Activated naive CD8-positive, alpha-beta T cell treated with anti-CD3 and anti-CD28 coated beads, Interleukin-2, amount 50 U/mL, for 24 hours (primary cell): ENCODE data around the gene MCM10.
"Not testable (repeated sequence)": the region's sequence is repeated elsewhere in the genome, so short reads cannot be mapped to it uniquely, and the experiment has no call there.

Source experiments
- ATAC-seq: fragments of 150-1000 bp; cut with Tn5 transposase; one replicate; pipeline ENCODE4 v1.10.0; 2021
- DNase-seq: peaks from one replicate; pipeline ENCODE4 v3.0.0; 2021
- H3K27ac Mint-ChIP-seq: one replicate; pipeline ENCODE4 v1.8.0; 2021; ENCODE audit warnings: mild to moderate bottlenecking, mixed read lengths
- H3K27me3 Mint-ChIP-seq: one replicate; pipeline ENCODE4 v1.8.0; 2021; ENCODE audit warnings: mixed read lengths
- H3K36me3 Mint-ChIP-seq: one replicate; pipeline ENCODE4 v1.8.0; 2021; ENCODE audit warnings: low read depth, mixed read lengths
- H3K4me1 Mint-ChIP-seq: one replicate; pipeline ENCODE4 v1.8.0; 2021; ENCODE audit warnings: mixed read lengths
- H3K4me3 Mint-ChIP-seq: one replicate; pipeline ENCODE4 v1.8.0; 2021; ENCODE audit warnings: mild to moderate bottlenecking, moderate library complexity, mixed read lengths
- H3K9me3 Mint-ChIP-seq: one replicate; pipeline ENCODE4 v1.8.0; 2021; ENCODE audit warnings: mixed read lengths

The MCM10 gene

DNA sequence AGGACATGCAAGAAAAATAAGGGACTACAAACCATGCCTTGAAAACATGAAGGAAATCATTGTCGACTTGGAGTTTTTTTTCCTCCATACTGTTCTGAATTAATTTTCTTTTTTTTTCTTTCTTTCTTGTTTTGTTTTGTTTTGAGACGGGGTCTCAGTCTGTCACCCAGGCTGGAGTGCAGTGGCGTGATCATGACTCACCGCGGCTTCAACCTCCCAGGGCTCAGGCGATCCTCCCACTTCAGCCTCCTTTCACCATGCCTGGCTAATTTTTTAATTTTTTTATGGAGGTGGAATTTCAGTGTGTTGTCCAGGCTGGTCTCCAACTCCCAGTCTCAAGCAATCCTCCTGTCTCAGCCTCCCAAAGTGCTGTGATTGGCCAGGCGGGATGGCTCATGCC lies 61.2 kb downstream of the MCM10 start:
- Mint-ChIP-seq H3K27me3 (no peaks in the 10 kb centered on the region), H3K36me3 (no peaks in the 10 kb centered on the region), H3K4me1 (no peaks in the 10 kb centered on the region), H3K27ac (no peak overlapping the region), H3K4me3 (no peak overlapping the region), H3K9me3 (no peaks in the 10 kb centered on the region)
- DNase-seq (no peak), ATAC-seq (no peak)

DNA sequence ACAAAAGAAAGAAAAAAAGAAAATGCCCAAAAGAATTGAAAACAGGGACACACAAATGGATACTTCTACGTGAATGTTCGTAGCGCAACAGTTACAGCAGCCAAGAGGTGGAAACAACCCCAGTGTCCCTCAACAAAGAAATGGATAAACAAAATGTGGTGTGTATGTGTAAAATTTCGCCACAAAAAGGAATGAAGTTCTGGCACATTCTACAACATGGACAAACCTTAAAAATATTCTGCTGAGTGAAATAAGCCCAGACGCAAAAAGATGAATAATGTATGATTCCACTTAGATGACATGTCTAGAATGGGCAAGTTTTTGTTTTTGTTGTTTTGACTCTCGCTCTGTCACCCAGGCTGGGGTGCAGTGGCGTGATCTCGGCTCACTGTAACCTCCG lies 61.9 kb downstream of the MCM10 start:
- H3K9me3 Mint-ChIP-seq: no peaks in the 10 kb centered on the region
- no peak overlapping the region for H3K27ac Mint-ChIP-seq
- DNase-seq: no peak
- H3K4me1 Mint-ChIP-seq: no peaks in the 10 kb centered on the region
- H3K36me3 Mint-ChIP-seq: no peaks in the 10 kb centered on the region
- no peak for ATAC-seq
- H3K4me3 Mint-ChIP-seq: no peak overlapping the region
- H3K27me3 Mint-ChIP-seq: no peaks in the 10 kb centered on the region

DNA sequence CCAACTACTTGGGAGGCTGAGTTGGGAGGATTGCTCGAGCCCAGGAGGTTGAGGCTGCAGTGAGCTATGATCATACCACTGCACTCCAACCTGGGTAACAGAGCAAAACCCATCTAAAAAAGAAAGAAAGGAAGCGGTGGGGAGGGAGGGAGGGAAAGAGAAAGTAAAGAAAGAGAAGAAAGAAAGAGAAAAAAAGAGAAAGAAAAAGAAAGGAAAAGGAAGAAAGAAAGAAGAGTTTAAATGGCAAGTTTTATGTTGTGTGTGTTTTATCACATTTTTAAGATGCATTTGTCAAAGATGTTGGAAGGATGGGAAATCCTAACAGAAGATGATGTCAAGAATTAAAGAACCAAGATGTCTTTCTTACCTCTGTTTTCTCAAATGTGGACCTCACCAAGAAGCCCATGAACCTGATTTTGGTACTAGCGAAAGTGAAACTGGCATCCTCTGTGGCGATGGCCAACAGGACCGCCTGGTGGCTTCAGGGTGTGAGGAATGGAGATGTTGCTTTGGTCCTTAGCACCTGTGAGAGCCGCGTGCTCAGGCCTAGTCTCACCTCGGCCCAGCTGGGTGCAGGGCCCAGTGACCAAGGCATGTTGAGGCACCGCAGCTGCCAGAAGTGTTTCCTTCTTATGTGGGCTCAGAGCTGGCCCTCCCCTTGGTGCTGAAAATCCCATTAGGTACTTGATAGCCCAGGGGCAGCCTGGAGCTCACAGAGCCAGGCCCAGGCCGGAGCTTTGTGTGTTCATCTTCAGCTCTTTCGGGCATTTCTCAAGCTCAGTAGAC lies 63.0 kb downstream of the MCM10 start:
- Mint-ChIP-seq H3K27me3 (no peaks in the 10 kb centered on the region), H3K4me1 (no peaks in the 10 kb centered on the region), H3K4me3 (no peak overlapping the region), H3K36me3 (no peaks in the 10 kb centered on the region), H3K27ac (no peak overlapping the region), H3K9me3 (no peaks in the 10 kb centered on the region)
- DNase-seq (no peak), ATAC-seq (no peak)

DNA sequence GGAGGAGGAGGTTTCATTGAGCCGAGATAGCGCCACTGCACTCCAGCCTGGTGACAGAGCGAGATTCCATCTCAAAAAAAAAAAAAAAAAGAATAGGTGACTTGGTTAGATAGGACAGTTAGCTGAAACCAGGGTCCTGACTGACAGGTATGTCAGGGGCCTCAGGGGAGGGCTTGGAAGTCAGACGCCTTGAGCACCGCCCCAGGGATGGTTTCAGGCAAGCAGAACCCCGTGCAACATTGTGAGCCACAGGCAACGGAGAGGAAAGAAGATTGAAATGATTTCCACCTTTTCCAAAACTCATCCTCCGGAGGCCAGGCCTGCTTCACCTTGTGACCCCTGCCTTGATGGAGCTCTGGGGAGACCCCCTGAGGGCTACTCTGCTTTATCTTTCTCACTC lies 64.2 kb downstream of the MCM10 start:
- Mint-ChIP-seq H3K36me3 (no peaks in the 10 kb centered on the region), H3K27ac (no peak overlapping the region), H3K9me3 (no peaks in the 10 kb centered on the region), H3K4me1 (no peaks in the 10 kb centered on the region), H3K4me3 (no peak overlapping the region), H3K27me3 (no peaks in the 10 kb centered on the region)
- DNase-seq (no peak), ATAC-seq (no peak)

GRCh38 chr10:13227031-13227430 lies 65.7 kb downstream of the MCM10 start:
- DNase-seq: no peak
- Mint-ChIP-seq H3K9me3 (no peaks in the 10 kb centered on the region), H3K27me3 (no peaks in the 10 kb centered on the region), H3K36me3 (no peaks in the 10 kb centered on the region), H3K4me3 (no peak overlapping the region), H3K4me1 (no peaks in the 10 kb centered on the region), H3K27ac (no peak overlapping the region)
- ATAC-seq: no peak

GRCh38 chr10:13231190-13231589 lies 69.8 kb downstream of the MCM10 start:
- Mint-ChIP-seq H3K4me3 (no peak overlapping the region), H3K4me1 (no peaks in the 10 kb centered on the region), H3K27me3 (no peaks in the 10 kb centered on the region), H3K9me3 (no peaks in the 10 kb centered on the region), H3K27ac (no peak overlapping the region), H3K36me3 (no peaks in the 10 kb centered on the region)
- no peak for ATAC-seq
- no peak for DNase-seq

GRCh38 chr10:13231808-13232207 lies 70.5 kb downstream of the MCM10 start:
- Mint-ChIP-seq H3K27me3 (no peaks in the 10 kb centered on the region), H3K36me3 (no peaks in the 10 kb centered on the region), H3K27ac (no peak overlapping the region), H3K9me3 (no peaks in the 10 kb centered on the region), H3K4me3 (no peak overlapping the region), H3K4me1 (no peaks in the 10 kb centered on the region)
- DNase-seq (no peak), ATAC-seq (no peak)

- DNase-seq: no peak
- H3K27me3 Mint-ChIP-seq: no peaks in the 10 kb centered on the region
- H3K27ac Mint-ChIP-seq: no peak overlapping the region
- no peaks in the 10 kb centered on the region for H3K36me3 Mint-ChIP-seq
- H3K4me1 Mint-ChIP-seq: no peaks in the 10 kb centered on the region
- no peak overlapping the region for H3K4me3 Mint-ChIP-seq
- no peak for ATAC-seq
- H3K9me3 Mint-ChIP-seq: no peaks in the 10 kb centered on the region
These were observed 72.0 kb downstream of the MCM10 start for GRCh38 chr10:13233358-13233757.

- no peaks in the 10 kb centered on the region for H3K27me3 Mint-ChIP-seq
- H3K4me1 Mint-ChIP-seq: no peaks in the 10 kb centered on the region
- no peak for DNase-seq
- no peak for ATAC-seq
- no peak within 1 kb of the TSS for H3K4me3 Mint-ChIP-seq
- H3K27ac Mint-ChIP-seq: no peak within 1 kb of the TSS
- H3K9me3 Mint-ChIP-seq: no peaks in the 10 kb centered on the region
- no peaks in the 10 kb centered on the region for H3K36me3 Mint-ChIP-seq
These were observed 72.8 kb downstream of the MCM10 start, which contains the start of gene UCMA for GRCh38 chr10:13234172-13234571. Gene UCMA (minus strand): TSS chr10:13234374. CDS start chr10:13234258, 116 bp downstream.

GRCh38 chr10:13234736-13235135 lies 73.4 kb downstream of the MCM10 start:
- H3K27ac Mint-ChIP-seq, H3K36me3 Mint-ChIP-seq, ATAC-seq, H3K4me1 Mint-ChIP-seq, H3K9me3 Mint-ChIP-seq, DNase-seq, H3K4me3 Mint-ChIP-seq, H3K27me3 Mint-ChIP-seq: not testable (repeated sequence)

DNA sequence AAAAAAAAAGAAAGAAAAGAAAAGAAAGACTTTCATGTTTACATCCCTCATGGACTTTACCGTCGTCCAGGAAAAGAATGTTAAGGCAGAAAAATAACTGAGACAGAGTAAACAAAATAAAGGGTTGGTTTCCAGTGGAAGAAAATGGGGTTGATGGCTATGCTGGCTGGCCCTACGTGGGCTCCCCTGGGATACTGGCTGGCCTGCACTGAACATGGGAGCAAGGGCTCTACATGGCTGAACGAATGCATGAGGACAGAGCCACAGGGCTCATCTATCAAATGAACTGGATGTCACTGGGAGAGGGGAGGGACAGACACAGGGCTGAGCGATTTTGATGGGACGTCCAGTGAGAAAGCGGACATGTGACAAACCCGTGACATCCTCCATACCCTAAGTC lies 75.3 kb downstream of the MCM10 start:
- Mint-ChIP-seq H3K9me3 (no peaks in the 10 kb centered on the region), H3K4me3 (no peak overlapping the region), H3K4me1 (no peaks in the 10 kb centered on the region), H3K36me3 (no peaks in the 10 kb centered on the region), H3K27ac (no peak overlapping the region), H3K27me3 (no peaks in the 10 kb centered on the region)
- DNase-seq (no peak), ATAC-seq (no peak)

GRCh38 chr10:13238271-13239077 lies 77.1 kb downstream of the MCM10 start:
- DNase-seq: no peak
- H3K9me3 Mint-ChIP-seq: no peaks in the 10 kb centered on the region
- no peak for ATAC-seq
- no peak overlapping the region for H3K27ac Mint-ChIP-seq
- no peaks in the 10 kb centered on the region for H3K27me3 Mint-ChIP-seq
- H3K4me3 Mint-ChIP-seq: no peak overlapping the region
- no peaks in the 10 kb centered on the region for H3K36me3 Mint-ChIP-seq
- H3K4me1 Mint-ChIP-seq: no peaks in the 10 kb centered on the region

DNA sequence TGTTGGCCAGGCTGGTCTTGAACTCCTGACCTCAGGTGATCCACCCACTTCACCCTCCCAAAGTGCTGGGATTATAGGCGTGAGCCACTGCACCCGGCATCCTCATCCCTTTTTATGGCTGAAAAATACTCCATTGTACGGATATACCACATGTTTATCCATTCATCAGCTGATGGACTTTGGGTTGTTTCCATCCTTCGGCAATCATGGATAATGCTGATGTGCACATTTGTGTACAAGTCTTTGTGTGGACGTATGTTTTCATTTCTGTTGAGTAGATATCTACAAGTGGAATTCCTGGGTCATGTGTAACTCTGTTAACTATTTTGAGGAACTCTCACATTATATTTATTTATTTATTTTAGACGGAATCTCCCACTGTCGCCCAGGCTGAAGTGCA lies 78.6 kb downstream of the MCM10 start:
- Mint-ChIP-seq H3K4me1 (no peaks in the 10 kb centered on the region), H3K36me3 (no peaks in the 10 kb centered on the region), H3K27ac (no peak overlapping the region), H3K9me3 (no peaks in the 10 kb centered on the region), H3K4me3 (no peak overlapping the region), H3K27me3 (no peaks in the 10 kb centered on the region)
- ATAC-seq (no peak), DNase-seq (no peak)

DNA sequence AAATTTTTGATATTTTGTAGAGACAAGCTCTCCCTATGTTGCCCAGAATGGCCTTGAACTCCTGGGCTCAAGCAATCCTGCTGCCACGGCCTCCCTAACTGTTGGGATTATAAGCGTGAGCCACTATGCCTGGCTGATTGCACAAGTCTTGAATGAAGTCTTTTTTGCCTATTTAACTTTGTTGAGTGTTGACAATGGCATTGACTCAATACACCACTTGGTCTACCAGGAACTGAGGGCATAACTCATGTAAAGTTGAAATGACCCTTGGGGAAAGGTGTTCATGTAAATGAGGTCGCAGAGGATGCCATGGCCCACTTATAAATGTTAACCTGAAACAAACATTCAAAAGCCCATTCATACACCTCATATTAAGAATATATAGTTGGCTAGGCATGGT lies 80.3 kb downstream of the MCM10 start:
- H3K27ac Mint-ChIP-seq: no peak overlapping the region
- ATAC-seq: no peak

GRCh38 chr10:13242260-13242659 lies 80.9 kb downstream of the MCM10 start:
- ATAC-seq, H3K9me3 Mint-ChIP-seq: not testable (repeated sequence)

More for the DNA sequence above, 80.3 kb downstream of the MCM10 start:
- H3K4me1 Mint-ChIP-seq: no peaks in the 10 kb centered on the region
- no peaks in the 10 kb centered on the region for H3K27me3 Mint-ChIP-seq
- no peaks in the 10 kb centered on the region for H3K9me3 Mint-ChIP-seq
- DNase-seq: no peak
- no peak overlapping the region for H3K4me3 Mint-ChIP-seq
- no peaks in the 10 kb centered on the region for H3K36me3 Mint-ChIP-seq

More at GRCh38 chr10:13242260-13242659, 80.9 kb downstream of the MCM10 start:
- DNase-seq, H3K27me3 Mint-ChIP-seq, H3K4me1 Mint-ChIP-seq, H3K36me3 Mint-ChIP-seq, H3K4me3 Mint-ChIP-seq, H3K27ac Mint-ChIP-seq: not testable (repeated sequence)
